EH (cell line): ENCODE measurements around the gene CAPN10.
"Not testable (repeated sequence)": the region's sequence is repeated elsewhere in the genome, so short reads cannot be mapped to it uniquely, and the experiment has no call there.

Experiments used
- DNase-seq: peaks from one replicate; pipeline ENCODE4 v3.0.0-alpha.2; 2015; ENCODE audit warnings: low read depth

The CAPN10 gene, protein sequence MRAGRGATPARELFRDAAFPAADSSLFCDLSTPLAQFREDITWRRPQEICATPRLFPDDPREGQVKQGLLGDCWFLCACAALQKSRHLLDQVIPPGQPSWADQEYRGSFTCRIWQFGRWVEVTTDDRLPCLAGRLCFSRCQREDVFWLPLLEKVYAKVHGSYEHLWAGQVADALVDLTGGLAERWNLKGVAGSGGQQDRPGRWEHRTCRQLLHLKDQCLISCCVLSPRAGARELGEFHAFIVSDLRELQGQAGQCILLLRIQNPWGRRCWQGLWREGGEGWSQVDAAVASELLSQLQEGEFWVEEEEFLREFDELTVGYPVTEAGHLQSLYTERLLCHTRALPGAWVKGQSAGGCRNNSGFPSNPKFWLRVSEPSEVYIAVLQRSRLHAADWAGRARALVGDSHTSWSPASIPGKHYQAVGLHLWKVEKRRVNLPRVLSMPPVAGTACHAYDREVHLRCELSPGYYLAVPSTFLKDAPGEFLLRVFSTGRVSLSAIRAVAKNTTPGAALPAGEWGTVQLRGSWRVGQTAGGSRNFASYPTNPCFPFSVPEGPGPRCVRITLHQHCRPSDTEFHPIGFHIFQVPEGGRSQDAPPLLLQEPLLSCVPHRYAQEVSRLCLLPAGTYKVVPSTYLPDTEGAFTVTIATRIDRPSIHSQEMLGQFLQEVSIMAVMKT

DNA sequence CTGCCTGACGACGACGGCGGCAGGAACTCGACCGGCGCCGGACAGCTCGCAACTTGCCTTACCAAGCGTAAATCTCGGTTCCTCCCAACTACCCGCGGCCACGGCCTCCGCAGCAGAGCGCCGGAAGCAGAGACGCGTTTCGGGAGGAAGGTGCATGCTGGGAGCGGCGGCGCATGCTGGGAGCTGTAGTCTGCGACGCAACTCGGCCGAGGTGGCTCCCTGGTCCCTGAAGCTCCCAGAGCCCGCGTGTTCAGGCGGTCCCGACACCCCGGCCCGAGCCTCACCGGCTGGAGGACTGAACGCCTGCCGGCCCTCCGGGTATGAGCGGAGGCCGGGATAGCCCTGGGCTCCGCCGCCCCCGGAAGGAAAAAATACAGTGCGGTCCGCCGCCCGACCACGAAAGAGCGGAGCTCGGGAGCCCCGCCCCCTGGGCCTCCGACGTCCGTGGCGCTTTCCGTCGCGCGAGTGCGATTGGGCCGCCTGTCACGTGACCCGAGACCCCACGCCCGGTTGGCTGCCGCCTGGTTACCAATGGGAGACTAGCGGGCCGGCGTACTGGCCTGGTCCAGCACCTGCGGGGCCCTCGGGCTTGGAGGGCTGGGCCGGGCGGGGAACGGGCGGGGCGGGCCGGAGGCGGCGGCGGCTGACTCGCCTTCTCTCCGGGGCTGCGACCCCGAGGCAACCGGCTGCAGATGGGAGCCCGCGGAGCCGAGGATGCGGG, at the start of gene CAPN10:
TSS of gene CAPN10 (plus strand) at position 537 of the 721 bp plus-strand sequence. CDS start at position 715, 178 bp downstream.
- DNase-seq, result peak; percentile 96

DNA sequence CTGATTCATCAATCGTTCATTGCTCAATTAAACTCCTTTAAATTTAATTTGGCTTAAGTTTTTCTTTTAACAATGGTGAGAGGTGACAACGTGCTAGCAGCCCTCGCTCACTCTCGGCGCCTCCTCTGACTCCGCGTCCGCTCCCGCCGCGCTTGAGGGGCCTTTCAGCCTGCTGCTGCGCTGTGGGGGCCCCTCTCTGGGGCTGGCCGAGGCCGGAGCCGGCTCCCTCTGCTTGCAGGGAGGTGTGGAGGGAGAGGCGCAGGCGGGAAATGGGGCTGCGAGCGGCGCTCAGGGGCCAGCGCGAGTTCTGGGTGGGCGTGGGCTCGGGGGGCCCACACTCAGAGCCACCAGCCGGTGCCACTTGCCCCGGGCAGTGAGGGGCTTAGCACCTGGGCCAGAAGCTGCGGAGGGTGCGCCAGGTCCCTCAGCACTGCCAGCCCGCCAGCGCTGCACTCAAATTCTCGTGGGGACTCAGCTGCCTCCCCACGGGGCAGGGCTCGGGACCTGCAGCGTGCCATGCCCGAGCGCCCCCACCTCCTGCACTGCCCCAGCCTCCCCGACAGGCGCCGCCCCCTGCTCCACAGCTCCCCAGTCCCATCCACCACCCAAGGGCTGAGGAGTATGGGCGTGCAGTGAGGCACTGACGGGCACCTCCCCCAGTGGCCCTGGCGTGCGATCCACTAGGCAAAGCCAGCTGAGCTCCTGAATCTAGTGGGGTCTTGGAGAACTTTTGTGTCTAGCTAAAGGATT, 48.3 kb upstream of the CAPN10 start:
- DNase-seq, result no peak

DNA sequence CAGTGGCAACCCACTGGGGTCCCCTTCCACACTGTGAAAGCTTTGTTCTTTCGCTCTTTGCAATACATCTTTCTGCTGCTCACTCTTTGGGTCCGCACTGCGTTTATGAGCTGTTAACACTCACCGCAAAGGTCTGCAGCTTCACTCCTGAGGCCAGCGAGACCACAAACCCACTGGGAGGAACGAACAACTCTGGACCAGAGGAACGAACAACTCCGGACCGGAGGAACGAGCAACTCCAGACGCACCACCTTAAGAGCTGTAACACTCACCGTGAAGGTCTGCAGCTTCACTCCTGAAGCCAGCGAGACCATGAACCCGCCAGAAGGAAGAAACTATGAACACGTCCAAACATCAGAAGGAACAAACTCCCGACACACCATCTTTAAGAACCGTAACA, 47.4 kb upstream of the CAPN10 start:
- DNase-seq, result not testable (repeated sequence)

DNA sequence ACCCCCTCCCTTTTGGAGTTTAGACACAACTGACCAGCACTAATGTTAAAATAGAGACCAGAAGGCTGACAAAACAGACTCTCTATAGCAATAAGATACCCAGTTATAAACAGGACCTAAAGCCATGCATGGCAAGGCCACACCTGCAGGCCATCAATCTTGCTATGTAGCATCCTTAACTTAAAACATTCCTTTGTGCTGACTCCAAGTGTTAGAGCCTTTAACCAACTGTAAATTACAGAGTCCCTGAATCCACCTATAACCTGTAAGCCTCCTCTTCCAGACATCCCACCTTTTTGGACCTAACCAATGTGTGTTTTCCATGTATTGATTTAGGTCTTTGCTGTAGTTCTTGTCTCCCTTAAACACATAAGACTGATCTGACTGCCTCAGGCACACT, 46.6 kb upstream of the CAPN10 start:
- DNase-seq, result no peak

DNA sequence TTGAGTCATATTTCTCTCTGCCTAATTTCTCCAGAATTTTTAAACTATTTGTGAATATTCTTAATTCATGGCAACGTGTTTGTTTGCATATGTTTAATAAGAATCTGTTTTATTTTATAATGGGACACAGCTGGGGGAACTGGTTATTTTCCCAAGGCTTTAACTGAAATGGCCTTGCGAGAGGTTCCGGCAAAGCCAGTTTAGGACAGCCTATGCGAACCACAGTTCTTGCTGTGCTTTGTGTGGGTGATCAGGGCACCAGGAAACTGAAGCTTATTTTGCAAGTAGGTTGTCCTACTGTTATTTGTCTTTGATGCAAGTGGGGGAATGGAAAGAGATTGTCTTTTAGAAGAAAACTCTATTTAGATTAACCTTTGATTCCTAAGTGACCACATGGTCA, 35.2 kb upstream of the CAPN10 start:
- no peak for DNase-seq

DNA sequence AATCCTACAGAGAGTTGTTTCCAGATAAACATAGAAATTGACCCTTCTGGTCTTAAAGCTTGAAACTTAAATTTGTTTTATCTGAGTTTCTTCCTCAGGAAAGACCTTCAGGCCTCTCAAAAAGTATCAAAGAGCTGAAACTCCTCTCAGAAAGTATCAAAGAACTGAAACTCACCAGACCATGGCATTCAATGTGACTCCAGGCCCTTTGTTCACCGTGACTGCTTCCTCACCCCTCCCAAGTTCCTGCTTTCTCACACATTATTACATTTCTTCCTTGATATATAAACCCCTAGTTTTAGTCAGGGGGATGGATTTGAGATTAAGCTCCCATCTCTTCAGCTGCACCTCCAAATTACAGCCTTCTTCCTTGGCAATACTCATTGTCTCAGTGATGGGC, 34.7 kb upstream of the CAPN10 start:
- DNase-seq, result no peak

DNA sequence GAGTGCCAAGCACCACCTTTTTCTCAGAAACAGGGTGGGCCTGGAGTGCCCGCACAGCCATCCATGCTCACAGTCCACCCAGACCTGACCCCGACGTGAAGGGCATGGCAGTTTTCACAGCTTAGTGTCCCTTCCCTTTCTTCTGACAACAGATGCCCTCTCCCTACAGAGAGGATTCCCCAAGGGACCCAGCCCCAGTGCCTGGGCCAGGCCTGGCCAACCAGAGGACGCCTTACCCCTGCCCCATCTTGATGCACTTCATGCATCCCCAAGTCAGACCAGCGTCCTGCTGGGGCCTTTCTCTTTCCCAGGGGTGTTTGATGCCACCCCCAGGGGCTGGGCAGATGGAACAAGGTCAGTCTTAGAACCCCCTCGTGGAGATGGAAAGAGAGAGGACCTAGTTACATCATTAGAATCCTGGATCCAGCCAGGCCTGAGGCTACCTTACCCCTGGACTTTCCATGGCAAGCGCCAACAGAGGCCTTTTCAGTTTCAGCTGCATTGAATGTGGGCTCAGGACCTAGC, 32.5 kb upstream of the CAPN10 start:
- no peak for DNase-seq

DNA sequence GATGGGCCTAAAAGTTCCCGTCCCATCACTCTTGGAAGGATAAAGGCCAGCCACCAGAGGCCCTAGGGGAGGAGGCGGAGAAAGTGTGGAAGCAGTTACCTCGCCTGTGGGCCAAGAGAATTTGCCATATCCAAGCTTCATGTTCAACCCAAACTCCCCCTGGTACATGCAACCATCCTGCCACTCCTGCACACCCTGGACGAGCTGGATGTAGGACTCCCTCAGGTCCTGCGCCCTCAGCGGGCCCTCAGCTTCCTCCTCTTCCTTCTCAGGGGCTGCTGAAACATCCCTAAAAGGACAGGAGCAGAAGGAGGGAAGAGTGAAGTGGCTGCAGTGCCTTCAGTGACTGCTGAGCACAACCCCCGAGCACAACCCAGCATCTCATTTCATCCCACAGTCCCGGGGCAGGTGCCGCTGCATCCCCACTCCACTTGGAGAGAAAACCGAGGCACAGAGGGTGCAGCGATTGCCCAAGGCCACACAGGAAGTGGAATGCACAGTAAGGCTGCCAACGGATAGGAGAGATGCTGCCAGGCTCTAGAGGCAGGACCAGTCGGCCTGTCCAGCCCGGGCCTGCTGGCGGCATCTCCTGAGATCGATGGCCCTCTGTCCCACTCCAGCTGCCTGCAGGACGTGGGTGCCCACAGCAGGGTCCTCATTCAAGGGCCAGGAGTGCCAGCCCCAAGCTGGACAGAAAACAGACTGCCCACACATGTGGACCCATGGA, 31.6 kb upstream of the CAPN10 start:
- no peak for DNase-seq

DNA sequence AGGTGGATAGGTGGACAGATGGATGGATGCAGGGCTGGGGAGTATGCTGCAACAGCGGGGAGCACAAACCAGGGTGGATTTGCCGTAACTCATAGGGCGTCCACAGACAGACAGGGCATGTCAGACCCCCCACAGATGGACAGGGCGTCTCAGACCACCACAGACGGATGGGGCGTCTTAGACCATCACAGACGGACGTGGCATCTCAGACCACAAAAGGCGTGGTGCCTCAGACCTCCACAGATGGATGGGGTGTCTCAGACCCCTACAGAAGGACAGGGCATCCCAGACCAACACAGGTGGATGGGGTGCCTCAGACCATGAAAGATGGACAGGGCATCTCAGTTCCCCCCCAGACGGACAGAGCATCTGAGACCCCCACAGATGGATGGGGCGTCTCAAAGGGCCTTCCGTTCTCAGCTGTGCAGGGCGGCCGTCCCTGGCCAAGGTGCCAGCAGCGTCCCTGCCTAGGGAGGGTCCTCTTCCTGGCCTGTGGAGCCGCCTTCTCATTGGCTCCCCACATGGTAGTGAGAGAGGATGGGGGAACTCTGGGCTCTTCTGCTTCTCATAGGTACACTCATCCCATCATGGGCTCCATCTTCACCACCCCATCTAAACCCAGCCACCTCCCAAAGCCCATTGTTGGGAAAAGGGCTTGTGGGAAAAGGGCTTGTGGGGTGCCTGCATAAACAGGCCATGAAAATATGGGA, 30.8 kb upstream of the CAPN10 start:
- DNase-seq, result no peak

DNA sequence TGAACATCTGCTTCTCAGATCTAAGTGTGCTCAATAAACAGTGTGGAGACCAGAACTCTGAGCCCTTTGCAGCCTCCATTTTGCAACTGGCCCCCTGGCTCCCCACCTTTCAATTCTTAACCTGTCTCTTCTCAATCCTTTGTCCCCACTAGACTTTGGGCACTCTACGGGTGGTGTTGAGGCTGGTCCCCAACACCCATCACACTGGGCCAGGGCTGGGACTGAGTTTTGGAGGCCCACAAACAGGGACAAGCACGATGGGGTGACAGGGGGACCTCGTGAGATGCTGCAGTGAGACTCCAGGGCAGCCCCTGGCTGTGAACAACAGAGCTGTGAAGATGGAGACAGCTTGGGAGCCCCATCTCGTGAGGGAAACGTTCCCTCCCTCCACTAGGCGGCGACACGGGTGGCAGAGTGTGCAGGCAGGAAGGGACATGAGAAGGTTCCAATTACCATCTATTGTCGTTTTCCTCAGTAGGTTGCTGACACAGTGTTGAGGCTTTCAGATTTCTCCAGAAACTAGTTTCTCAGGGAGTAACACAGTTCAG, 29.9 kb upstream of the CAPN10 start:
- DNase-seq, result peak; percentile 62

DNA sequence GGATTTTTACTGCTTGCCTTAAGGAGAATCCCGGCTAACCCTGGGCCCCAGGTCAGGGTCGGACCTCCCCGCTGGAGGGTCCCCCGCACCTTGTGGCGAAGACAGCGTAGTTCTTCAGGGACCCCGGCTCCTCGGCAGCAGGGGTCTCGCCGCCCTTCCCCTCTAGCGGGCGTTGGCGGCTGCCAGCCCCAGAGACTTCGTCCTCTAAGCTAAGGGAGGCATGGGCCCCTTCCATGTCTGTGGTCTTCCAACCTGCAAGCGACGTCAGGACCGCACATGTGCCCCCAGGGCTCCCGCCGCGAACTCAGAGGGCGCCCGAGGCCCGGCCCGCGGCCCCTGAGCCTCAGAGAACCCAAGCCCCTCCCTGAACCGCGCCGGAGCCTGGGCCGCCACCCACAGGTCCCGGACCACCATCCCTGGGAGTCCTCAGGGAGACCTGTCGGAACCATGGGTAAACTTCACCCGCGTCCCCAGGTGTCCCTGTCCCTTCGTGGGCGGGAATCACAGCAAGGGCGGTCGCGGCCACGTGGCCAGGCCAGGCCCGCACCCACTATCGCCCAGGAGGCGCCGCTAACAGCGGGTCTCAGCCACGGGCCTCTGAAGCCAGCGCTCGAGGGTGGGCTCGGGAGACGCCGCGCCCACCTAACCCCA, 29.3 kb upstream of the CAPN10 start:
- no peak for DNase-seq

DNA sequence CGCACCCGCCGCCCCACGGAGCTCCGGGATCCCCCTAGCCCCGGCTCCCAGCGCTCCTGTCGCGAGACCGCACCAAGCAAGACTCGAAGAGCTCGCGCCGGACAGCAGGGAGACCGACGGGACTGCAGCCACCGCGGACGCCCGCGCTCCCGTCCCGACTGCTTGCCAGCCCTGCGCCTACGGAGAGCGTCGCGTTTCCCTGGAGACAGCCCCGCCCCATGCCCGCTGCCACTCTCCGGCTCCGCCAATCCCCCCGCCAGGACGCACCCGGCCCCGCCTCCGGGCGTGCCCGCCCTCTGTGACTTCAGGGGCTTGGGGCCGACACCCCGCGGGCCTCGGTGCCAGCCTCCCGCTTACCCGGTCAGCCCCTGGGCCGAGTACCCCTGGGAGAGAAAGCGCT, 28.7 kb upstream of the CAPN10 start, which contains the start of gene ANKMY1:
TSS of gene ANKMY1 (minus strand) at position 181 of the 400 bp plus-strand sequence. CDS start 653 bp downstream, outside the sequence.
- DNase-seq, result peak; percentile 81

DNA sequence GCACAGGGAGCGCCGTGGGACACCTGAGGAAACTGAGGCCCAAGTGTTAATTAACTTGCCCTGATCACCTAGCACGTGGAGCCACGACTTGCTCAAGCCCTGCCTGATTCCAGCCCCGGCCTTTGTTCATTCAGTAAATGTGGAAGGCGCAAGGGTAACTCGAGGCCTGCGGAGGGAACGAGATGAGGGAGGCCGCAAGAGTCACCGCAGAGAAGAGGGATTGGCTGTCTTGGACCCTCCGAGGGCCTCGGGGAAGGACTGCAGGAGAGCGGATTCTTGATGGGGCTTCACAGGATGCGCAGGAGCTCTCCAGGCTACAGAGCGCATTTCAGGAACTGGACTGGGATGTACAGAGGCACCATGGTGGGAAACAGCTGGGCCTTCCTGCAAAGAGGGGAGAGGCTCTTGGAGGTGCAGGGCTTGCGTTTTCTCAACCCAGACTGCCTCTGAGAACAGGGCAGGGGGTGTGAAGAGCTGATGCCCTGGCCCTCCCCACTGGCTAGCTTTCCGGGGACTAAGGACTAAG, 28.2 kb upstream of the CAPN10 start:
- no peak for DNase-seq

DNA sequence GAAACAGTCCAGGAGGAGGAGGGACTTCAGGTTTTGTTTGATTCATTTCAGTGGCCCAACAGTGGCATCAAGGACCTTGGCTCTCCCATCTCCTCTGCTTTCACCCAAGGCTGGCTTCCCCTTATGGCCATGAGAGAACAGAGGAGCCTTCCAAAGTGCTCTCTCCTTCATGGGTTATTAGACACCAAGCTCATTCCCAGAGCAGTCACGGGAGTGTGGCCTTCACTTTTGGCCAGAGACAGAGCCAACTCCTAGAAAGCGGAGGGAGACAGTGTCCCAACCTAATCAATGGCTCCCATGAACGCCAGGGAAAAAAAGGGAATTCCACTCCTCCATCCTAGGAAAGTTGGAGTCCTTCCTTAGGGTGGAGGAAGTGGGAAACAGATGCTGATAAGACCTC, 27.2 kb upstream of the CAPN10 start:
- DNase-seq, result no peak

DNA sequence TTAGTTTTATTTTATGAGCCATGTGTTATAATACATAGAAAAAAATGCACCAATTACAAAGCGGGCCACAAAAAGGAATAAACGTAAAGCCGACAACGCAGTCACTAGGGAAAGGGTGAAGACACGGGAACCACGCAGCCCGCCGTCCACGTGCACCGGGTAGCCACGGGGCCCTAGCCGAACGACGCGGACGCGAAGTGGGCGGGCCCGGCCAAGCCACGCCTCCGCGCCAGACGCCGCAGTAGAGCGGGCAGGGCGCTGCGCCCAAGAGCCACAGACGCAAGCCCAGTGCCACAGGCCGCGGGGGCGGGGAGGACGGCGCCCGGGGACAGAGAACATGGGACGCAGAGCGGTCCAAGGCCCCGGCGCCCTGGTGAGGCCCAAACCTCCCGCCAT, 26.5 kb upstream of the CAPN10 start, which contains the start of gene DUSP28:
TSS of gene DUSP28 (plus strand) at position 274 of the 396 bp plus-strand sequence. CDS start 328 bp downstream, outside the sequence.
- DNase-seq, result peak; percentile 88

DNA sequence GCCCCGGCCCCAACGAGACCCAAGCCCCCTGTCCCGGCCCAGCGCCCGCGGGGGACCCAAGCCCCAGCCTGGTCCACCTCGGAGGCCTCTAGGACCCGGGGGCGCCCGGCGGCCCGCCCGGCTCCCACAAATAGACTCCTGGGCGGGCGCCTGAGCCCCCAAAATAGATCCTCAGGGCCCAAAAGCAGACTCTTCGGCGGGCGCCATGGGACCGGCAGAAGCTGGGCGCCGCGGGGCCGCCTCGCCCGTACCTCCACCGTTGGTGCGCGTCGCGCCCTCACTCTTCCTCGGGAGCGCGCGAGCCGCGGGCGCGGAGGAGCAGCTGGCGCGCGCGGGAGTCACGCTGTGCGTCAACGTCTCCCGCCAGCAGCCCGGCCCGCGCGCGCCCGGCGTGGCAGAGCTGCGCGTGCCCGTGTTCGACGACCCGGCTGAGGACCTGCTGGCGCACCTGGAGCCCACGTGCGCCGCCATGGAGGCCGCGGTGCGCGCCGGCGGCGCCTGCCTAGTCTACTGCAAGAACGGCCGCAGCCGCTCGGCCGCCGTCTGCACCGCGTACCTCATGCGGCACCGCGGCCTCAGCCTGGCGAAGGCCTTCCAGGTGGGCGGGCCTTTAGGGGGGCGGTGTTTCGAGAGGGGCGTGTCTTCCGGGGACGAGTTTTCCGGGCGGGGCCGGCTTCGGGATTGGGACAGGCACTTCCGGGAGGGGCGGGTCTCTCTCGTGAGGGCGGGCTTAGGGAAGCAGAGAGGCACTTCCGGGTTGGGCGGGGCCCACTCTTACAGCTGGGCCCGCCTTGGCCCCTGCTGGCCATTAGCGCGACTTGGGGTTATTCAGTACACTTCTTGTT, 25.8 kb upstream of the CAPN10 start:
- peak; percentile 98 for DNase-seq

DNA sequence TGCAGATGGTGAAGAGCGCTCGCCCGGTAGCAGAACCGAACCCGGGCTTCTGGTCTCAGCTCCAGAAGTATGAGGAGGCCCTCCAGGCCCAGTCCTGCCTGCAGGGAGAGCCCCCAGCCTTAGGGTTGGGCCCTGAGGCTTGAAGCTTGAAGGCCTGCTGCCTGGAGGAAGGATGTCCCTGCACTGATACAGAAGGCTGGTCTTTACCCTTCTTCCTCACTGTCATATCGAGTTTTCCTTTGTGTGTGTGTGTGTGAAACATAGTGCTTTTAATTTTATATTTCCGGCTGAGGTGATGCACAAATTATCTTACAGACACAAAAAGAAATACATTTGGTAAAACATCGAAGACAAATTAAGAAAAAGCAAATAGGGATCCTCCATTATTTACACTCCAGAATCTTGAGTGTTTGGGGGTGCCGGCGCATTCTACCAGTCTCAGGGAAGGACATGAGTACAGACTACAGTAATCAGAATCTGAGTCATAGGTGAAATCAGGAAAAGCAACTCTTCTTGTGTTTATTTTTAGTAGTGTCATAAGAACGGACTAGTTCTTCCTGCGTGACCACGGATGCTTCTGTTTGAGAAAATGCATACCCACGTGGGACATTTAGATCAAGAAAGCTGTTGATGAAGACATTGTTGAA, 25.1 kb upstream of the CAPN10 start:
- peak; percentile 84 for DNase-seq

DNA sequence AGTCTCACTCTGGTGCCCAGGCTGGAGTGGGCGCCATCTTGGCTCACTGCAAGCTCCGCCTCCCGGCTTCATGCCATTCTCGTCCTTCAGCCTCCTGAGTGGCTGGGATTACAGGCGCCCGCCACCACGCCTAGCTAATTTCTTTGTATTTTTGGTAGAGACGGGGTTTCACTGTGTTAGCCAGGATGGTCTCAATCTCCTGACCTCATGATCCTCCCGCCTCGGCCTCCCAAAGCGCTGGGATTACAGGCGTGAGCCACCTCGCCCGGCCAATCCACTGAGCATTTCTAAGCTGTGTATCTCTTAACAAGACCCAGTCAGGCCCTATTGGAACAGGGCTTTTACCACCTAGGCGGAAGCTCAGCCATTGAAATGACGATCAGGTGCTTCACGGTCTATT, 23.3 kb upstream of the CAPN10 start:
- not testable (repeated sequence) for DNase-seq
